ENCODE results near the gene SDF4. TPM values are rescaled to one million over a fixed set of nuclear protein-coding genes. Genes with fewer than 3 reads are reported as not detected.

SDF4 gene, protein sequence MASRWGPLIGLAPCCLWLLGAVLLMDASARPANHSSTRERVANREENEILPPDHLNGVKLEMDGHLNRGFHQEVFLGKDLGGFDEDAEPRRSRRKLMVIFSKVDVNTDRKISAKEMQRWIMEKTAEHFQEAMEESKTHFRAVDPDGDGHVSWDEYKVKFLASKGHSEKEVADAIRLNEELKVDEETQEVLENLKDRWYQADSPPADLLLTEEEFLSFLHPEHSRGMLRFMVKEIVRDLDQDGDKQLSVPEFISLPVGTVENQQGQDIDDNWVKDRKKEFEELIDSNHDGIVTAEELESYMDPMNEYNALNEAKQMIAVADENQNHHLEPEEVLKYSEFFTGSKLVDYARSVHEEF
- total RNA-seq (ENCODE audit: insufficient read depth, low replicate concordance): 54.2 TPM

DNA sequence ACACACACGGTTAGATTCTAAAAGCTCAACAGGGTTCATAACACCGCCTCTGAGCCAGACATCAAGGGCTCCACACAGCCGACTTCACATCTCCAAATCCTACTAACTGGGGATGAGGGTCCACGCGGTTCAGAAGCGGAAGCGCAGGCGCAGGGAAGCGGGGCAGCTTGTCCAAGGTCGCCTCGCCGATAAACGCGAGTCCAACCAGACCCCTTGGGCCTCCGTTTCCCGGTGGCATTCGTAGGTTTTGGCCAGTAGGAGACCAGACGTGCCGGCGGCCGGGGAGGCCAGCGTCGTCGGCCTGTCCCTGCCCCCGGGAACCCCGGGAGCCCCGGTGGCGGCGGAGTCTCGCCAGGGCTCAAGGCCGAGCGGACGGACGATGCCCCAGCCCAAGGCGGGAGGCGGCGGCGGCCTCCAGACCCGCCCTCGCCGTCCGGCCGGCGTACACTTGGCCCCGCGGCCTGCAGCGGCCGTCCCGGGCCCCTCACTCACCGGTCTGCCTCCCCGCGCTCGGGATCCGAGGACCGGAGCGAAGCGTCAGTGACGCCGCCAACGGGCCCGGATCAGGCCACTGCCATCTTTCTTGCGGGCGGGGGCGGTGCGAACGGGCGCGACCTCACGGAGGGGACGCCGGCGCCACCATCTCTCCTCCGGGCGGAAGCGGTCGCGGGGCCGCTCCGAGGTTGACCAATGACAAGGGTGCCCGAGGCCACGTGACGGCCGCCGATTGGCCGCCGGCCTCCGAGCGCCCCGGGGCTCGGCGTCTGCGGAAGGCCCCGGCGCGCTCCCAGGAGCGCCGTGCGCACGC is at the start of gene SDF4:
Gene SDF4, minus strand, starts transcription at position 602 of the 808 bp plus-strand sequence. CDS start 3,229 bp downstream, outside the sequence.
- DNase-seq (ENCODE audit: low spot score): peak; percentile 98

- no peak for DNase-seq (ENCODE audit: low spot score)
Measured at GRCh38 chr1:1280782-1281481, 49.1 kb upstream of the SDF4 start.

GRCh38 chr1:1279028-1279427 is 47.2 kb upstream of the SDF4 start:
- no peak for DNase-seq (ENCODE audit: low spot score)

- DNase-seq (ENCODE audit: low spot score): no peak
Measured at GRCh38 chr1:1278620-1279019, 46.8 kb upstream of the SDF4 start.

GRCh38 chr1:1275836-1276235 is 44.0 kb upstream of the SDF4 start:
- no peak for DNase-seq (ENCODE audit: low spot score)

DNA sequence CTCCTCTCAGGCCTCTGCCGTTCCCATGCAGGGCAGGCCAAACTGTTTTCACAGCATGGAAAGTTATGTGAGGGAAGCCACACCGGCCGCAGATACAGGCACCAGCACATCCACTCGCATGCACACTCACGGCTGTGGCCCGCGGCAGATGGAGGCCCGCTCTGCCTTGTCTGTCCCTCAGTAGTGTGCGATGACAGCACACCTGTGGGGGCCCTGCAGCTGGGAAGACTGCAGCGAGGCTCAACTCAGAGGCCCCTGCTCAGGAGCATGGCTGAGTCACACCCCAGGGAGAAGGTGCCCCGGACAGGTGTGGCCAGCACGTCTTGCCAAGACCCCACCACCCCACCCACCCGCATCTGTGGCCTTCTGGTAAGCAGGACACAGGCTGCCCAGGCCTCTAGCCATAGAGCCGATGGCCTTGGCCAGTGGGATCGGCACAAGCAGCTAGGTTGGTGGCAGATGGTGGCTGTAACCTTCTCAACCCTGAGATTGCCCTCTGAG is 43.2 kb upstream of the SDF4 start:
- DNase-seq (ENCODE audit: low spot score): no peak

DNA sequence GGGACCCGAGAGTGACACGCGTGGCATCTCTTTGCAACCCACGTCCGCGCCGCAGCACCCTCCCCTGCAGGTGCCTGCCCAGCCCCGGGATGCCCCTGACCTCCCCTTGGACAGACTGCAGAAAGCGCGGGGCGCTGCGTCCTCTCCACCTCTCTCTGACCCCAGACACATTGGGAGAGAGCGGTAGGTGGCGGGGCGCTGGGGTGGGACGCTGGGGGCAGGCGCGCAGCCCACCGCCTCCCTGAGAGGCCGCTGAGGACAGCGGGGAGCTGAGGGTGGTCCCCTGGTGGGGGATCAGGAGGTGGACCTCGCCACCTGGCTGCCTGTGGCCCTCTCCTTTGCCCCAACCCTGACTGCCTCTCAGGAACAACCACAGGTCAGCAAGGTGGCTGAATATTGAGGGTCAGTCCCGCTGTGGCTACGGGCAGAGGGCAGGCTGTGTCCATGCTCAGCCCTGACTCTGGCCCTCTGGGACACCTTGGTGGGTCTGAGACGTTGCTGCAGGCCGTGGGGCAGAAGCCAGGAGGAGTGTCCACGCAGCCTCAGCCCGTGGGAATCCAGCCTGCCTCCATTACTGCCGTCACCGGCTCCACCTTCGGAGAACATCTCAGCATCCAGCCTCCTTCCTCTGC is 42.6 kb upstream of the SDF4 start:
- no peak for DNase-seq (ENCODE audit: low spot score)

GRCh38 chr1:1273512-1274298 is 41.9 kb upstream of the SDF4 start, which contains the start of gene UBE2J2:
Gene UBE2J2 (minus strand): TSS chr1:1273854. CDS start chr1:1267992, 5,862 bp downstream.
- peak; percentile 92 for DNase-seq (ENCODE audit: low spot score)

DNA sequence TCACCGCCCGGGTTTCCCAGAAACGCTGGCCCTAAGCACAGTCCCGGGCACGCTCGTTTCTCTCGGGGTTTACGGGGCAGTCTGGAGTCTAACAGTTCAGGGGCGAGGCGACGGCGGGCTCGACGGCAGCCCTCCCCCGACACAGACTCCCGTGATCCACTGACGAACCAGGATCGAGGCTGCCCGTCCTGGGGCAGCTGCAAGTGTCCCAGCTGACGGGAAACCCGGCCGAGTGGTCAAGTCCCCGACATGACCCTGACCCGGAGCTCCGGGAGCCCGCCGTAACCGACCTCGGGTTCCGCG is 41.4 kb upstream of the SDF4 start:
- no peak for DNase-seq (ENCODE audit: low spot score)

- no peak for DNase-seq (ENCODE audit: low spot score)
Measured at GRCh38 chr1:1272341-1273208, 40.8 kb upstream of the SDF4 start.

GRCh38 chr1:1270813-1271212 is 39.0 kb upstream of the SDF4 start:
- no peak for DNase-seq (ENCODE audit: low spot score)

DNA sequence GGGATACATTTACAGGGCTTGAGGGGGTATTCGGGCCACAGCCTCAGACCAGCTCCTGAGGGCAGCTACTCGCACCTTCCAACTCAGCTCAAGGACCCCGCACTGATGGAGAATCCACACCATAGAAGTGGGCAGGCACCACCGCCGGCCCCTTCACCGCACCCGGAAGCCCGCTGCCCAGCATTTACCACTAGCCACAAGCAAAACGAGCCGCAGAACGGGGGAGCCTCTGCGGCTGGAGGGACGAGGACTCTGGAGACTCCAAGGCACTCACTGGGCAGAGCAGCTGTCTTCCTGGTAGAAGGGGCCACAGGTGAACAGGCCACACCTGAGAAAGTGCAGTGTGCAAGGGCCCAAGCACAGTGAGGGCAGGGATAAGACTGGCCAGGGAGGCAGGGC is 36.5 kb upstream of the SDF4 start:
- DNase-seq (ENCODE audit: low spot score): no peak

DNA sequence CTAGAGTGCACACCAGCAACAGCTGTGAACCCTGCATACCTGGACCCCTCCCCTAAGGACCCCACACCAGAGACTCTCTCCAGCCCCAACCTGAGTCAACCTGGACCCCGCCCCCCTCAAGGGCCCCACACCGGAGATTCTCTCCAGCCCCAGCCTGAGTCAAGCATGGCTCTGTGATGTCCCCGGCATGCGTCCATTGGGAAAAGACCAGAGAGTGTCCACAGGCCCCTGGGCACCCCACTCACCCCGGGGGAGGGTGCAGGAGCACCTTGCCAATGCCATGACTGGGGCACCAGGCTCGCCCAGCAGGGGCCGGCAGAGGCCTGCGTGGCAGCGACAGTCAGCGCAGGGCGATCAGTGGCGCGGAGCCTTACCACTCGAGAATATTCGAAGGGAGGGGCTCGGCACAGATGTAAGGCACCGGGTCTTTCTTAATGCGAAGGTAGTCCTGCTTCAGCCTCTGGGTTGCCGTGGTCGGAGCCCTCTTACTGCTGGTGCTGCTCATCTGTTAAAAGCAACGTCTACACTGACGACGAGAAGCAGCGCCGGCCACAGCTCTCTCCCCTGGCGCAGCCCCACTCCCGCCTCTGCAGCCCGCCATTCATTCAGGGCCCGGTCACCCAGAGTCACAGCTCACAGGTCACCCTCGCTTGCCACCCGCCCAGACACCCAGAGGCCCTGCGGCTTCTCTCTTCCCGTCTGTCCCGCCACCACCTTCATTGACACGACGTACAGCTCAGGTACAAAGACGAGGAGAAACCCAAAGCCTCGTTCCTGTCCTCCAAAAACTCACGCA is 35.9 kb upstream of the SDF4 start:
- DNase-seq (ENCODE audit: low spot score): no peak

DNA sequence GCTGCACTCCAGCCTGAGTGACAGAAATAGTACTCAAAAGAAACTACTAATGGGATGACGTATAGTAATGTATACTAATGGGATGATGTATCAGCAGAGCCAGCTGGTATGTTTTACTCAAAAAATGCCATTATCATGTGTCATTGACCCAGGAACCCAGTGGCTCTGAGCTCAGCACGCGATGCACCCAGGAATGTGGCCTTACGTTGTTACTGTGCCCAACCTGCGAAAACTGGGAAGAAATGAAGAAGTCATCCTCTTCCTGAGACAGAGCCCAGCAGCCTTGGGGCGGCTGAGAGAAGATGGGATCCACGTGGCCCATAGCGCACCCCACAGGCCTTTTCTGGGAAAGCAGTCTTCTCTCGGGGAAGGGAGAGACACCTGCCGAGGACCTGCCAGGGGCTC is 33.1 kb upstream of the SDF4 start:
- DNase-seq (ENCODE audit: low spot score): no peak

- no peak for DNase-seq (ENCODE audit: low spot score)
Measured at GRCh38 chr1:1264026-1264425, 32.2 kb upstream of the SDF4 start.

- no peak for DNase-seq (ENCODE audit: low spot score)
Measured at GRCh38 chr1:1262758-1263157, 31.0 kb upstream of the SDF4 start.

- no peak for DNase-seq (ENCODE audit: low spot score)
Measured at GRCh38 chr1:1262071-1262470, 30.3 kb upstream of the SDF4 start.

GRCh38 chr1:1260843-1261560 is 29.2 kb upstream of the SDF4 start:
- DNase-seq (ENCODE audit: low spot score): no peak
